ENCODE measurements around the gene BRD1. TPM values are rescaled to one million over a fixed set of nuclear protein-coding genes. Genes with fewer than 3 reads are reported as not detected.

The BRD1 gene
- total and polyA plus RNA-seq, 9 of the 15 experiments (the other 6 are each of a cell fraction or from before 2014, with no cell fraction given) = 0.42 to 17.6 (median 5.5) TPM

GRCh38 chr22:49726022-49726681 lies 101.5 kb downstream of the BRD1 start:
- in situ Hi-C loops (cut with MboI) (no loop called here), intact Hi-C loops (cut with micrococcal nuclease) (loop anchor here (10.0 kb wide), 1 partner anchor 681 kb away; no protein-coding TSS in a partner anchor)
- no peak overlapping the region for H2AFZ ChIP-seq (ENCODE audit: low read depth, low read length)
- FAIRE-seq (no peak), DNase-seq (ENCODE audit: extremely low read depth in 1 of 4, low spot score in 3 of 4) (no peak), ATAC-seq (no peak)
- no peak overlapping the region for H3K9ac ChIP-seq (ENCODE audit: insufficient read depth in 1 of 2, low read depth in 2 of 2, low read length in 2 of 2)
- H4K20me1 ChIP-seq (replicated peaks; ENCODE audit: control insufficient read depth, insufficient read depth, low read length) = peaks cover 5% of the 10 kb centered on the region; the same call in 1 of the 2 replicates
- no peak overlapping the region for H3K4me2 ChIP-seq (ENCODE audit: insufficient read depth, low read length)
- BruUV-seq (replicated peaks) = no TSS peak
- no peaks in the 10 kb centered on the region for H3K9me1 ChIP-seq (ENCODE audit: control insufficient read depth, insufficient read depth, low read length)
- no peaks in the 10 kb centered on the region for H3K36me3 ChIP-seq (ENCODE audit: control insufficient read depth, insufficient read depth, low read length)
- peaks cover 26 to 56% of the 10 kb centered on the region in 2 experiments; a peak in 4 of 5 replicates for H3K27me3 ChIP-seq (ENCODE audit: control insufficient read depth in 2 of 2, insufficient read depth in 2 of 2, low read length in 2 of 2)
- H3K4me3 ChIP-seq = no peak overlapping the region
- ChIA-PET CTCF (ENCODE audit: low intra/inter-chr PET ratio) (no interaction called here), POLR2A (no interaction called here)
- H3K9me3 ChIP-seq (replicated peaks; ENCODE audit: control insufficient read depth, insufficient read depth, low read depth, low read length) = no peaks in the 10 kb centered on the region
- TF ChIP-seq CHD7 (IDR thresholded peaks at IDR 0.05; ENCODE audit: low read depth, low read length) (no peak), BRD4 (IDR thresholded peaks at IDR 0.05) (no peak), PTTG1 (tag; IDR thresholded peaks at IDR 0.05; ENCODE audit: low read depth) (no peak)
- peaks cover 0 to 19% of the 10 kb centered on the region in 2 experiments; a peak in 2 of 5 replicates for H3K4me1 ChIP-seq (replicated peaks in 1 of 2; ENCODE audit: control insufficient read depth in 2 of 2, insufficient read depth in 2 of 2, low read length in 2 of 2)
- H3K79me2 ChIP-seq (ENCODE audit: control insufficient read depth, insufficient read depth, low read length) = no peaks in the 10 kb centered on the region
- H3K27ac ChIP-seq (ENCODE audit: extremely low read depth, low read depth, low read length) = no peak overlapping the region
- WGBS (ENCODE audit: insufficient coverage, low coverage, missing lambda C conversion rate) = 0% methylated on average over 6 of the region's 10 CpGs

Measured in K562 (cell line).